HepG2 (cell line): ENCODE results near the gene IER5L. TPM values are rescaled to one million over a fixed set of nuclear protein-coding genes. Genes with fewer than 3 reads are reported as not detected.

ENCODE experiments used
- ATAC-seq: fragments of 200-7000 bp; cut with Tn5 transposase; 3 replicates; pipeline ENCODE4 v1.9.1; 2020; ENCODE audit warnings: mild to moderate bottlenecking, moderate library complexity
- BruUV-seq: library from RNA; stranded (reverse); fragments of 400-500 nt; replicated peaks from 2 replicates; lab custom pipeline; 2021; lab: Mats Ljungman, UMichigan
- CTCF ChIA-PET: fragments of 300-600 bp; formaldehyde crosslinking; extraction: SDS; loops from one replicate; lab custom pipeline; 2021; ENCODE audit warnings: low total read pairs, inconsistent platforms, low intra/inter-chr PET ratio; lab: Yijun Ruan, JAX
- POLR2A ChIA-PET: fragments of 350-600 bp; sonication (Branson Sonifier 250); formaldehyde crosslinking; loops from one replicate; lab custom pipeline; 2020; ENCODE audit warnings: antibody characterized with exemption, inconsistent platforms; lab: Yijun Ruan, JAX
- DNase-seq: peaks from one replicate; pipeline ENCODE4 v3.0.0-alpha.2; 2015; ENCODE audit warnings: low spot score
- FAIRE-seq: peaks from 3 replicates; lab custom pipeline; 2011; peaks lifted over from hg19 to GRCh38; lab: Jason Lieb, UNC
- H2AFZ ChIP-seq: one replicate; pipeline ENCODE4 v1.6.1; 2011; ENCODE audit warnings: low read length, inconsistent platforms
- H3K27ac ChIP-seq: fragments of 300-600 bp; 3 replicates; pipeline ENCODE4 v1.8.0; 2011; ENCODE audit warnings: mixed run types, mild to moderate bottlenecking, mixed read lengths, low read length, inconsistent platforms; ENCODE audit not compliant: insufficient read depth; ENCODE audit errors: extremely low read length
- H3K27me3 ChIP-seq, 2 experiments: fragments of 200-600 bp in 1 of 2; 2 replicates in 1 of 2; 3 replicates in 1 of 2; pipeline versions ENCODE4 v1.6.0 to v1.8.0; 2011; ENCODE audit warnings: low read length in 2 of 2, mild to moderate bottlenecking in 2 of 2, moderate library complexity in 2 of 2, inconsistent platforms in 1 of 2; ENCODE audit not compliant: insufficient read depth in 2 of 2, control insufficient read depth in 1 of 2
- H3K36me3 ChIP-seq, 2 experiments: fragments of 200-600 bp in 1 of 2; replicated peaks in 1 of 2; 2 replicates in 1 of 2; 3 replicates in 1 of 2; pipeline versions ENCODE4 v1.5.1 to v1.8.0; 2011; ENCODE audit warnings: low read length in 2 of 2, inconsistent platforms in 1 of 2; ENCODE audit not compliant: insufficient read depth in 2 of 2, control insufficient read depth in 1 of 2
- H3K4me1 ChIP-seq: 2 replicates; pipeline ENCODE4 v1.5.1; 2012; ENCODE audit warnings: low read length, inconsistent platforms; ENCODE audit not compliant: insufficient read depth
- H3K4me2 ChIP-seq: 2 replicates; pipeline ENCODE4 v1.6.0; 2011; ENCODE audit warnings: low read depth, low read length, inconsistent platforms
- H3K4me3 ChIP-seq, 3 experiments: fragments of 200-600 bp in 1 of 3; sonication (generic), shearing (Covaris generic) in 1 of 3; replicated peaks in 1 of 3; 2 replicates each; pipeline ENCODE4 v1.5.1; 2011 to 2016; ENCODE audit warnings: low read length in 3 of 3, inconsistent platforms in 2 of 3, low read depth in 2 of 3, mild to moderate bottlenecking in 2 of 3, control low read depth in 1 of 3, mixed read lengths in 1 of 3; ENCODE audit not compliant: insufficient read depth in 1 of 3
- H3K79me2 ChIP-seq: one replicate; pipeline ENCODE4 v1.6.1; 2011; ENCODE audit warnings: low read length, inconsistent platforms; ENCODE audit not compliant: insufficient read depth
- H3K9ac ChIP-seq: 2 replicates; pipeline ENCODE4 v1.6.0; 2011; ENCODE audit warnings: mild to moderate bottlenecking, low read depth, low read length, inconsistent platforms; ENCODE audit not compliant: insufficient read depth
- H3K9me3 ChIP-seq: 2 replicates; pipeline ENCODE4 v1.5.1; 2012; ENCODE audit warnings: mild to moderate bottlenecking, low read length
- H4K20me1 ChIP-seq: 2 replicates; pipeline ENCODE4 v1.6.0; 2011; ENCODE audit warnings: inconsistent platforms, mild to moderate bottlenecking, low read length, moderate library complexity; ENCODE audit not compliant: insufficient read depth
- DNMT1 ChIP-seq: sonication (generic); formaldehyde crosslinking; IDR thresholded peaks from 2 replicates; pipeline ENCODE4 v1.5.1; 2020; ENCODE audit warnings: mild to moderate bottlenecking, missing genetic modification reagents
- ERF ChIP-seq: IDR thresholded peaks from 2 replicates; pipeline ENCODE4 v1.6.1; 2018; ENCODE audit warnings: missing biosample characterization, missing genetic modification reagents
- GABPA ChIP-seq, 2 experiments: IDR thresholded peaks; 2 replicates each; pipeline ENCODE4 v1.6.1; 2011 to 2016; ENCODE audit warnings: low read depth in 2 of 2, low read length in 1 of 2, missing biosample characterization in 1 of 2, missing genetic modification characterization in 1 of 2
- GABPB1 ChIP-seq: IDR thresholded peaks from 2 replicates; pipeline ENCODE4 v1.6.1; 2016; ENCODE audit warnings: mild to moderate bottlenecking, missing genetic modification reagents, moderate library complexity, missing compliant biosample characterization
- GMEB1 ChIP-seq: sonication (generic); formaldehyde crosslinking; IDR thresholded peaks from 2 replicates; pipeline ENCODE4 v1.5.1; 2020; ENCODE audit warnings: missing genetic modification reagents, mild to moderate bottlenecking, borderline replicate concordance
- HDAC2 ChIP-seq: sonication (generic); formaldehyde crosslinking; IDR thresholded peaks from 2 replicates; pipeline ENCODE4 v1.4.0; 2020; ENCODE audit warnings: missing genetic modification reagents
- HNF1B ChIP-seq: sonication (generic); formaldehyde crosslinking; IDR thresholded peaks from 2 replicates; pipeline ENCODE4 v1.5.1; 2020; ENCODE audit warnings: mild to moderate bottlenecking, moderate library complexity, missing genetic modification reagents
- SRF ChIP-seq: IDR thresholded peaks from 2 replicates; pipeline ENCODE4 v1.6.1; 2011; ENCODE audit warnings: mild to moderate bottlenecking, low read depth, low read length, moderate library complexity
- SYNCRIP ChIP-seq: fragments of 200-400 bp; formaldehyde crosslinking; IDR thresholded peaks from 2 replicates; pipeline ENCODE4 v1.6.1; 2018; ENCODE audit warnings: mild to moderate bottlenecking, low read depth, low read length; ENCODE audit not compliant: insufficient read depth
- THAP11 ChIP-seq: IDR thresholded peaks from 2 replicates; pipeline ENCODE4 v1.6.1; 2016; ENCODE audit warnings: missing biosample characterization, missing genetic modification reagents
- ZKSCAN1 ChIP-seq: fragments of 150-350 bp; IDR thresholded peaks from 2 replicates; pipeline ENCODE4 v1.6.1; 2014; ENCODE audit warnings: low read length
- ZNF235 ChIP-seq: sonication (generic); formaldehyde crosslinking; IDR thresholded peaks from 2 replicates; pipeline ENCODE4 v1.8.1; 2023; ENCODE audit warnings: mild to moderate bottlenecking, missing genetic modification reagents, borderline replicate concordance
- ZNF580 ChIP-seq: IDR thresholded peaks from 2 replicates; pipeline ENCODE4 v1.6.1; 2016; ENCODE audit warnings: low read depth, borderline replicate concordance
- WGBS: methylation state at CpG from one replicate; pipeline ENCODE4 v1.1.6; 2017; ENCODE audit warnings: low lambda C conversion rate; 5-methylcytosine and 5-hydroxymethylcytosine counted together
- in situ Hi-C: cut with HindIII; loops from 2 replicates; pipeline ENCODE4 v1.10.0; 2017; ENCODE audit warnings: low pct_unique_long_range_greater_than_20kb; ENCODE audit not compliant: extremely low pct_ligation_motif_present
- intact Hi-C: fragments of 100-400 bp; cut with micrococcal nuclease; formaldehyde crosslinking; loops from one replicate; pipeline ENCODE4 v1.10.0; 2022; ENCODE audit not compliant: unreplicated experiment
- polyA plus RNA-seq, 8 experiments: library from polyadenylated mRNA; depleted of rRNA in 3 of 8; stranded (reverse) in 7 of 8; unstranded in 1 of 8; fragments of >200 nt; fragmentation: Illumina TruSeq in 4 of 8; extraction: Trizol in 4 of 8; gene quantifications; 2 replicates each; pipeline versions ENCODE4 v1.2.1 to v1.2.3, GENCODE V29; 2011 to 2016; ENCODE audit warnings: low read depth in 4 of 8, missing spikeins in 1 of 8, mixed read lengths in 1 of 8; ENCODE audit not compliant: insufficient read depth in 1 of 8
- total RNA-seq, 5 experiments: library from RNA; depleted of rRNA; stranded (reverse); fragments of >200 nt; fragmentation: Illumina TruSeq; extraction: Trizol; gene quantifications; 2 replicates each; pipeline ENCODE4 v1.2.3, GENCODE V29; 2016; ENCODE audit warnings: low read depth in 1 of 5
- TF ChIP-seq, protein P1 (sequence below): sonication (generic); formaldehyde crosslinking; IDR thresholded peaks from 2 replicates; pipeline ENCODE4 v1.5.1; 2020; ENCODE audit warnings: mild to moderate bottlenecking, missing genetic modification reagents, moderate library complexity

IER5L gene
- total and polyA plus RNA-seq, 2 of the 13 experiments (the other 11 are each of a cell fraction or from before 2014, with no cell fraction given), result 1.8 to 3.3 TPM

- intact Hi-C loops (no loop called here), in situ Hi-C loops (no loop called here)
- WGBS, result 42% methylated on average over 19 of the region's 57 CpGs
- H3K4me3 ChIP-seq, result peak overlapping the region; percentile 55 to 72 (median 57); a peak in 5 of 6 replicates
- H4K20me1 ChIP-seq, result no peaks in the 10 kb centered on the region
- H3K9ac ChIP-seq, result peak overlapping the region; percentile 39; the same call in 1 of the 2 replicates
- H3K79me2 ChIP-seq, result no peaks in the 10 kb centered on the region
- FAIRE-seq (no peak), ATAC-seq (peak; percentile 84), DNase-seq (peak; percentile 28)
- no TSS peak for BruUV-seq
- H3K4me1 ChIP-seq, result peaks cover 10% of the 10 kb centered on the region
- H3K27ac ChIP-seq, result no peak overlapping the region
- no peak overlapping the region for H2AFZ ChIP-seq
- H3K27me3 ChIP-seq, result peaks cover 2 to 29% of the 10 kb centered on the region in 2 experiments; a peak in 4 of 5 replicates
- H3K36me3 ChIP-seq, result no peaks in the 10 kb centered on the region
- H3K9me3 ChIP-seq, result no peaks in the 10 kb centered on the region
- H3K4me2 ChIP-seq, result peak overlapping the region; percentile 70
- POLR2A ChIA-PET, result no interaction called here
- CTCF ChIA-PET, result no interaction called here
- TF ChIP-seq THAP11 (CRISPR knock-in tag) (peak; percentile 100), ZNF235 (CRISPR knock-in tag) (no peak), GABPA (IDR thresholded peaks at IDR 0.05; ENCODE audit: low read depth, low read length) (peak; percentile 16; the same call in 1 of the 2 replicates), GABPA (CRISPR knock-in tag; IDR thresholded peaks at IDR 0.05; ENCODE audit: low read depth) (peak; percentile 59; the same call in 1 of the 2 replicates), DNMT1 (no peak), ERF (CRISPR knock-in tag) (peak; percentile 52; the same call in 1 of the 2 replicates), SYNCRIP (no peak), ZKSCAN1 (peak; percentile 72), HDAC2 (CRISPR knock-in tag) (no peak), SRF (0 out of 2 replicates have a peak, but pooled peaks have one; percentile 17), GABPB1 (CRISPR knock-in tag) (peak; percentile 91), GMEB1 (CRISPR knock-in tag) (peak; percentile 70; the same call in 1 of the 2 replicates), ZNF580 (CRISPR knock-in tag) (peak; percentile 24; the same call in 1 of the 2 replicates), HNF1B (CRISPR knock-in tag) (0 out of 2 replicates have a peak, but pooled peaks have one; percentile 28)
- TF ChIP-seq, protein P1, sequence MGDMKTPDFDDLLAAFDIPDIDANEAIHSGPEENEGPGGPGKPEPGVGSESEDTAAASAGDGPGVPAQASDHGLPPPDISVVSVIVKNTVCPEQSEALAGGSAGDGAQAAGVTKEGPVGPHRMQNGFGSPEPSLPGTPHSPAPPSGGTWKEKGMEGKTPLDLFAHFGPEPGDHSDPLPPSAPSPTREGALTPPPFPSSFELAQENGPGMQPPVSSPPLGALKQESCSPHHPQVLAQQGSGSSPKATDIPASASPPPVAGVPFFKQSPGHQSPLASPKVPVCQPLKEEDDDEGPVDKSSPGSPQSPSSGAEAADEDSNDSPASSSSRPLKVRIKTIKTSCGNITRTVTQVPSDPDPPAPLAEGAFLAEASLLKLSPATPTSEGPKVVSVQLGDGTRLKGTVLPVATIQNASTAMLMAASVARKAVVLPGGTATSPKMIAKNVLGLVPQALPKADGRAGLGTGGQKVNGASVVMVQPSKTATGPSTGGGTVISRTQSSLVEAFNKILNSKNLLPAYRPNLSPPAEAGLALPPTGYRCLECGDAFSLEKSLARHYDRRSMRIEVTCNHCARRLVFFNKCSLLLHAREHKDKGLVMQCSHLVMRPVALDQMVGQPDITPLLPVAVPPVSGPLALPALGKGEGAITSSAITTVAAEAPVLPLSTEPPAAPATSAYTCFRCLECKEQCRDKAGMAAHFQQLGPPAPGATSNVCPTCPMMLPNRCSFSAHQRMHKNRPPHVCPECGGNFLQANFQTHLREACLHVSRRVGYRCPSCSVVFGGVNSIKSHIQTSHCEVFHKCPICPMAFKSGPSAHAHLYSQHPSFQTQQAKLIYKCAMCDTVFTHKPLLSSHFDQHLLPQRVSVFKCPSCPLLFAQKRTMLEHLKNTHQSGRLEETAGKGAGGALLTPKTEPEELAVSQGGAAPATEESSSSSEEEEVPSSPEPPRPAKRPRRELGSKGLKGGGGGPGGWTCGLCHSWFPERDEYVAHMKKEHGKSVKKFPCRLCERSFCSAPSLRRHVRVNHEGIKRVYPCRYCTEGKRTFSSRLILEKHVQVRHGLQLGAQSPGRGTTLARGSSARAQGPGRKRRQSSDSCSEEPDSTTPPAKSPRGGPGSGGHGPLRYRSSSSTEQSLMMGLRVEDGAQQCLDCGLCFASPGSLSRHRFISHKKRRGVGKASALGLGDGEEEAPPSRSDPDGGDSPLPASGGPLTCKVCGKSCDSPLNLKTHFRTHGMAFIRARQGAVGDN (CRISPR knock-in tag), result peak; percentile 44; the same call in 1 of the 2 replicates
Observed at GRCh38 chr9:129202613-129203555, 24.8 kb upstream of the IER5L start.
